EL (cell line): ENCODE results near the gene XIST.
"Not testable (repeated sequence)": the region's sequence is repeated elsewhere in the genome, so short reads cannot be mapped to it uniquely, and the experiment has no call there.

Source experiments
- DNase-seq: peaks from one replicate; pipeline ENCODE4 v3.0.0-alpha.2; 2016

The XIST gene

DNA sequence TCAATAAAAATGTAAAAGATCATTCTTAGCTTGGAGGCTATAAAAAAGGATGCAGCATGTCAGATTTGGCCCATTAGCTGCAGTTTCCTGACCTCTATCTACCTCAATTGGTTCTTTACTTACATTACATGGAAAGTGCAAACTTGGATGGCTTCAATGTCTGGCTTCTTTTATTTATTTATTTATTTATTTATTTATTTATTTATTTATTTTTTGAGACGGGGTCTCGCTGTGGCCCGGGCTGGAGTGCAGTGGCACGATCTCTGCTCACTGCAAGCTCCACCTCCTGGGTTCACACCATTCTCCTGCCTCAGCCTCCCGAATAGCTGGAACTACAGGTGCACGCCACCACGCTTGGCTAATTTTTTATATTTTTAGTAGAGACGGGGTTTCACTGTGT is 60.0 kb downstream of the XIST start:
- not testable (repeated sequence) for DNase-seq

DNA sequence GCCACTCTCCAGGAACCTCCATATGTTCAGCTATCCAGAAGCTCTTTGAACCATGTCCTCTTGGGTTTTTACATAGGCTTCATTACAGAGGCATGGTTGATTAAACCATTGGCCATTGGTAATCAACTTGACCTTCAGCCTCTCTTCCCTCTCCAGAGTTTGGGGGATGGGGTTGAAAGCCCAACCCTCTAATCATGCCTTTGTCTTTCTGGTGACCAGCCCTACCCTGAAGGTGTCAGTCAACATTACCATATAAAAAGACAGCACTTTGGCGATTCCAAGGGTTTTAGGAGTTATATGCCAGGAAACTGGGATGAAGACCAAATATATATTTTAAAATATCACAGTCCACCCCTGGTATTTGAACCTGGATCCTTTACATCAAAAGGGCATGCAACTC is 67.0 kb downstream of the XIST start:
- no peak for DNase-seq
